Neuronal stem cell (in vitro differentiated cells): ENCODE results near the gene PXN.
"Not testable (repeated sequence)": the region's sequence is repeated elsewhere in the genome, so short reads cannot be mapped to it uniquely, and the experiment has no call there.

ENCODE experiments used
- DNase-seq: peaks from one replicate; pipeline ENCODE4 v3.0.0-alpha.2; 2013; ENCODE audit warnings: low spot score
- H2AFZ ChIP-seq: one replicate; pipeline ENCODE4 v1.6.1; 2013; ENCODE audit warnings: mild to moderate bottlenecking, low read length, inconsistent platforms
- H2AK5ac ChIP-seq: 2 replicates; pipeline ENCODE4 v1.6.1; 2013; ENCODE audit warnings: low read depth, mild to moderate bottlenecking, inconsistent platforms, low read length, moderate library complexity, mixed read lengths
- H2BK120ac ChIP-seq: 2 replicates; pipeline ENCODE4 v1.6.1; 2013; ENCODE audit warnings: low read depth, mild to moderate bottlenecking, inconsistent platforms, low read length, moderate library complexity, mixed read lengths
- H2BK12ac ChIP-seq: one replicate; pipeline ENCODE4 v1.6.1; 2013; ENCODE audit warnings: low read length, inconsistent platforms
- H2BK15ac ChIP-seq: 2 replicates; pipeline ENCODE4 v1.6.1; 2013; ENCODE audit warnings: mild to moderate bottlenecking, low read length, inconsistent platforms, mixed read lengths
- H2BK5ac ChIP-seq: one replicate; pipeline ENCODE4 v1.6.1; 2013; ENCODE audit warnings: inconsistent platforms, mild to moderate bottlenecking, low read length, moderate library complexity
- H3K14ac ChIP-seq: one replicate; pipeline ENCODE4 v1.6.1; 2013; ENCODE audit warnings: low read length, inconsistent platforms
- H3K18ac ChIP-seq: 2 replicates; pipeline ENCODE4 v1.6.1; 2013; ENCODE audit warnings: low read length, inconsistent platforms
- H3K23ac ChIP-seq: 2 replicates; pipeline ENCODE4 v1.6.1; 2013; ENCODE audit warnings: low read depth, mild to moderate bottlenecking, mixed read lengths, low read length, inconsistent platforms; ENCODE audit not compliant: poor library complexity
- H3K27ac ChIP-seq: replicated peaks from 3 replicates; pipeline ENCODE4 v1.5.1; 2013; ENCODE audit warnings: low read length, inconsistent platforms
- H3K27me3 ChIP-seq, 3 experiments: 2 replicates each; pipeline ENCODE4 v1.6.1; 2013; ENCODE audit warnings: low read length in 3 of 3, mild to moderate bottlenecking in 2 of 3, inconsistent platforms in 1 of 3, low read depth in 1 of 3, mixed read lengths in 1 of 3, moderate library complexity in 1 of 3; ENCODE audit not compliant: control insufficient read depth in 3 of 3, insufficient read depth in 3 of 3
- H3K36me3 ChIP-seq, 2 donors: replicated peaks in 1 of 2; 2 replicates each; pipeline ENCODE4 v1.6.1; 2013; ENCODE audit warnings: low read length in 2 of 2; ENCODE audit not compliant: control insufficient read depth in 2 of 2, insufficient read depth in 2 of 2
- H3K4ac ChIP-seq: 2 replicates; pipeline ENCODE4 v1.6.1; 2013; ENCODE audit warnings: inconsistent platforms, mild to moderate bottlenecking, low read length, moderate library complexity
- H3K4me1 ChIP-seq, 2 donors: 1 replicate in 1 of 2; 2 replicates in 1 of 2; pipeline ENCODE4 v1.6.1; 2013; ENCODE audit warnings: low read length in 2 of 2, low read depth in 1 of 2; ENCODE audit not compliant: control insufficient read depth in 2 of 2, insufficient read depth in 1 of 2
- H3K4me2 ChIP-seq: one replicate; pipeline ENCODE4 v1.6.1; 2013; ENCODE audit warnings: mild to moderate bottlenecking, low read length, inconsistent platforms; ENCODE audit not compliant: insufficient read depth, poor library complexity, severe bottlenecking
- H3K4me3 ChIP-seq, 2 donors: 2 replicates each; pipeline ENCODE4 v1.5.1; 2013; ENCODE audit warnings: low read length in 2 of 2, mild to moderate bottlenecking in 2 of 2, inconsistent platforms in 1 of 2, moderate library complexity in 1 of 2
- H3K79me1 ChIP-seq: one replicate; pipeline ENCODE4 v1.6.1; 2013; ENCODE audit warnings: low read depth, mild to moderate bottlenecking, inconsistent platforms, low read length, moderate library complexity
- H3K9ac ChIP-seq: one replicate; pipeline ENCODE4 v1.6.1; 2013; ENCODE audit warnings: mild to moderate bottlenecking, low read depth, low read length, inconsistent platforms; ENCODE audit not compliant: poor library complexity
- H3K9me3 ChIP-seq, 2 donors: replicated peaks in 1 of 2; 2 replicates each; pipeline versions ENCODE3 to v1.6.1; 2013; ENCODE audit warnings: low read length in 2 of 2, mild to moderate bottlenecking in 2 of 2, inconsistent platforms in 1 of 2, low read depth in 1 of 2, mixed read lengths in 1 of 2, moderate library complexity in 1 of 2; ENCODE audit not compliant: control insufficient read depth in 2 of 2, insufficient read depth in 1 of 2
- H4K8ac ChIP-seq: one replicate; pipeline ENCODE4 v1.6.1; 2013; ENCODE audit warnings: low read depth, mild to moderate bottlenecking, inconsistent platforms, low read length, moderate library complexity
- H4K91ac ChIP-seq: one replicate; pipeline ENCODE4 v1.6.1; 2013; ENCODE audit warnings: low read length, low read depth, mild to moderate bottlenecking, inconsistent platforms; ENCODE audit not compliant: poor library complexity
- WGBS, 2 donors: extraction: QIAGEN DNeasy Blood & Tissue Kit; methylation state at CpG; one replicate each; pipeline ENCODE4 v1.1.7; 2013; ENCODE audit warnings: missing lambda C conversion rate in 2 of 2, mixed read lengths in 1 of 2; ENCODE audit not compliant: insufficient read length in 2 of 2, insufficient replicate concordance in 1 of 2; ENCODE audit errors: extremely low coverage in 2 of 2; 5-methylcytosine and 5-hydroxymethylcytosine counted together

The PXN gene

GRCh38 chr12:120238217-120238616 lies 27.3 kb downstream of the PXN start:
- Histone ChIP-seq H3K23ac (no peak overlapping the region), H3K9ac (no peak overlapping the region), H2BK15ac (no peak overlapping the region), H3K36me3 (no peaks in the 10 kb centered on the region), H2BK12ac (no peak overlapping the region), H2AK5ac (no peak overlapping the region), H2BK120ac (no peak overlapping the region), H3K4me3 (no peak overlapping the region), H4K8ac (no peak overlapping the region), H3K27ac (no peak overlapping the region), H3K14ac (no peak overlapping the region), H3K4me1 (peaks cover 16 to 31% of the 10 kb centered on the region in 2 donors), H4K91ac (no peak overlapping the region), H2AFZ (no peak overlapping the region), H3K4ac (no peak overlapping the region), H2BK5ac (no peak overlapping the region), H3K27me3 (no peaks in the 10 kb centered on the region), H3K4me2 (no peak overlapping the region), H3K79me1 (peaks cover 7% of the 10 kb centered on the region), H3K18ac (peak overlapping the region; percentile 13), H3K9me3 (no peaks in the 10 kb centered on the region)
- WGBS, 2 donors: no CpG with 5 or more reads among the region's 9 CpGs
- no peak for DNase-seq

GRCh38 chr12:120237360-120238171 lies 28.0 kb downstream of the PXN start:
- no peak overlapping the region for H2BK5ac ChIP-seq
- H3K18ac ChIP-seq: no peak overlapping the region
- H3K9me3 ChIP-seq: no peaks in the 10 kb centered on the region
- no peak overlapping the region for H3K27ac ChIP-seq
- H4K91ac ChIP-seq: no peak overlapping the region
- peaks cover 9% of the 10 kb centered on the region for H3K79me1 ChIP-seq
- no peak overlapping the region for H3K4ac ChIP-seq
- peaks cover 21 to 36% of the 10 kb centered on the region in 2 donors for H3K4me1 ChIP-seq
- H3K4me2 ChIP-seq: no peak overlapping the region
- H3K36me3 ChIP-seq: no peaks in the 10 kb centered on the region
- no peaks in the 10 kb centered on the region for H3K27me3 ChIP-seq
- no peak overlapping the region for H3K4me3 ChIP-seq
- no peak overlapping the region for H3K14ac ChIP-seq
- no peak overlapping the region for H2AK5ac ChIP-seq
- no peak overlapping the region for H3K9ac ChIP-seq
- no peak overlapping the region for H3K23ac ChIP-seq
- no peak overlapping the region for H4K8ac ChIP-seq
- H2BK12ac ChIP-seq: no peak overlapping the region
- no peak overlapping the region for H2BK120ac ChIP-seq
- no peak for DNase-seq
- no peak overlapping the region for H2AFZ ChIP-seq
- no peak overlapping the region for H2BK15ac ChIP-seq
- WGBS, 2 donors: no CpG with 5 or more reads among the region's 13 CpGs

- not testable (repeated sequence) for H3K79me1 ChIP-seq, H3K36me3 ChIP-seq, H4K8ac ChIP-seq, H2BK120ac ChIP-seq, H3K4ac ChIP-seq, H3K4me2 ChIP-seq, H3K18ac ChIP-seq, H4K91ac ChIP-seq, H3K4me3 ChIP-seq, H3K23ac ChIP-seq, H2AFZ ChIP-seq, H2BK15ac ChIP-seq, H3K14ac ChIP-seq, H3K27ac ChIP-seq, H3K9me3 ChIP-seq, H3K27me3 ChIP-seq, H2BK12ac ChIP-seq, DNase-seq, H3K9ac ChIP-seq, H2BK5ac ChIP-seq, H2AK5ac ChIP-seq
- WGBS, 2 donors: no CpG with 5 or more reads among the region's 3 CpGs
- H3K4me1 ChIP-seq: peaks cover 29 to 43% of the 10 kb centered on the region in 2 donors
Observed at GRCh38 chr12:120236809-120237208, 28.7 kb downstream of the PXN start.

GRCh38 chr12:120235369-120236323 lies 29.9 kb downstream of the PXN start:
- no peak overlapping the region for H4K91ac ChIP-seq
- H2BK5ac ChIP-seq: peak overlapping the region; percentile 22
- H3K4me1 ChIP-seq: peaks cover 40 to 50% of the 10 kb centered on the region in 2 donors
- H2AFZ ChIP-seq: peak overlapping the region; percentile 59
- no peak overlapping the region for H3K14ac ChIP-seq
- peak overlapping the region; percentile 76 for H3K18ac ChIP-seq
- no peak overlapping the region for H3K9ac ChIP-seq
- no peak for DNase-seq
- H3K4me2 ChIP-seq: no peak overlapping the region
- no peak overlapping the region for H3K4ac ChIP-seq
- no CpG with 5 or more reads among the region's 18 CpGs for WGBS, 2 donors
- H3K79me1 ChIP-seq: peaks cover 9% of the 10 kb centered on the region
- H3K36me3 ChIP-seq: no peaks in the 10 kb centered on the region
- no peak overlapping the region for H2BK12ac ChIP-seq
- no peak overlapping the region for H2BK15ac ChIP-seq
- H2AK5ac ChIP-seq: peak overlapping the region; percentile 61
- no peaks in the 10 kb centered on the region for H3K27me3 ChIP-seq
- no peak overlapping the region for H3K27ac ChIP-seq
- H3K4me3 ChIP-seq: peak overlapping the region in 1 of 2 donors; percentile 10
- H3K9me3 ChIP-seq: no peaks in the 10 kb centered on the region
- H4K8ac ChIP-seq: no peak overlapping the region
- no peak overlapping the region for H3K23ac ChIP-seq
- no peak overlapping the region for H2BK120ac ChIP-seq
